Measurements from ENCODE around the gene SFTA2. TPM values are rescaled to one million over a fixed set of nuclear protein-coding genes. Genes with fewer than 3 reads are reported as not detected.

Gene SFTA2
- total RNA-seq, 1 experiment from 2014 or later, result not detected

DNA sequence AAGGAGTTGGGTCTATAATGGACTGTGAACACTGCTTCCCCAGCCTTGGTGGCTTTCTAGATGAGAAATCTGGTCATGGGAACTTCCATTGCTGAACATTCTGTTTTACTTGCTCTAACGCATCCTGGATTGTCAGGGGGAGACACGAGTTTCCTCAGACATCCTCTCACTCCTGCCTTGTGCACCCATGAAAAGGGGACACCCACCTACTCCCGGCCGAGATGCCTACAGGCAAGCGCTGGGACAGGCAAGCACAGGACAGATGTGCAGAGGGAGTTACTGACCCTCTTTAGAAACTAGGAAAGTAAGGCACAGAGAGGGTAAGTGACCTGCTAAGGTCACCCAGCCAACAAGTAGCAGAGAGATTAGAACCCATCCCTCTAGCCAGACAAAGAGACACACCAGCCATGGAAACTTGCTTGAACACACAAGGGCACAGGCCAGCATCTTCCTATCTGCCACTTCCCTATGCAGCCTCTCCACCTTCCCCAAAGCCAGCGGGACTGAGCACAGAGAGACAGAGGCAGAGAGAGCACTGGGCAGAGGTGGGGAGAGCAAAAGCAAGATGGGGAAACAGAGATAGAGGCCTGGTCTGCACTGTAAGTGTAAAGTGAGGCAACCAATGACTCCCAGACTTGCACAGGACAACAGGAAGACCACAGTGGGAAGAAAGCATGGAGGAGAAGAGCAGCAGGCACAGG, 845 bp upstream of the SFTA2 start (continued):
- TF ChIP-seq ZBTB33 (IDR thresholded peaks at IDR 0.05; ENCODE audit: extremely low read depth, insufficient replicate concordance, low read length) (no peak), RAD21 (IDR thresholded peaks at IDR 0.05; ENCODE audit: low read depth) (no peak)

- BruUV-seq (replicated peaks), result no TSS peak
- Histone ChIP-seq H3K36me3 (ENCODE audit: control insufficient read depth in 1 of 2, insufficient read depth in 2 of 2, low read length in 2 of 2) (peaks cover under 1 to 2% of the 10 kb centered on the region in 2 experiments; a peak in 2 of 4 replicates), H3K9ac (ENCODE audit: low read length) (no peak overlapping the region), H2AFZ (ENCODE audit: low read depth, low read length, poor library complexity, severe bottlenecking) (no peak overlapping the region), H3K4me2 (ENCODE audit: low read length) (no peak overlapping the region), H3K9me2 (ENCODE audit: insufficient read depth) (no peaks in the 10 kb centered on the region), H3K4me3 (replicated peaks in 1 of 2; ENCODE audit: low read depth in 1 of 2, low read length in 2 of 2) (no peak overlapping the region), H4K20me1 (ENCODE audit: insufficient read depth) (no peaks in the 10 kb centered on the region), H3K9me3 (ENCODE audit: control insufficient read depth in 1 of 2, insufficient read depth in 1 of 2, low read depth in 1 of 2, low read length in 2 of 2) (peaks cover 0 to 11% of the 10 kb centered on the region in 2 experiments; a peak in 1 of 4 replicates), H3K27ac (ENCODE audit: low read depth, low read length) (no peak overlapping the region), H3K27me3 (ENCODE audit: insufficient read depth, low read length) (no peaks in the 10 kb centered on the region), H3K79me2 (ENCODE audit: insufficient read depth, low read length) (no peaks in the 10 kb centered on the region), H3K4me1 (ENCODE audit: control insufficient read depth in 1 of 2, insufficient read depth in 2 of 2, low read length in 2 of 2) (peaks cover 7 to 20% of the 10 kb centered on the region in 2 experiments; a peak in 3 of 4 replicates)
- ATAC-seq (no peak), DNase-seq (ENCODE audit: low read depth, low spot score) (no peak)
- POLR2A ChIA-PET, result no interaction called here
- intact Hi-C loops (cut with micrococcal nuclease), result no loop called here
- TF ChIP-seq CEBPB (IDR thresholded peaks at IDR 0.05; ENCODE audit: low read depth) (no peak), POLR2AphosphoS5 (IDR thresholded peaks at IDR 0.05; ENCODE audit: low read depth, low read length) (no peak), POLR2A (IDR thresholded peaks at IDR 0.05; ENCODE audit: borderline replicate concordance, extremely low read depth, insufficient read depth, insufficient read length) (no peak), RAD21 (IDR thresholded peaks at IDR 0.05; ENCODE audit: low read depth) (no peak), EZH2phosphoT487 (IDR thresholded peaks at IDR 0.05; ENCODE audit: borderline replicate concordance) (no peak), TCF7L2 (IDR thresholded peaks at IDR 0.05; ENCODE audit: borderline replicate concordance, extremely low read depth, insufficient read depth, insufficient read length) (no peak), ZFX (IDR thresholded peaks at IDR 0.05) (no peak), SP1 (IDR thresholded peaks at IDR 0.05; ENCODE audit: low read depth) (no peak), CTCF (IDR thresholded peaks at IDR 0.05 in 2 of 3, conservative IDR thresholded peaks at IDR 0.05 in 1 of 3; ENCODE audit: borderline replicate concordance in 1 of 3, insufficient read depth in 1 of 3, low read depth in 2 of 3, low read length in 2 of 3) (no peak)
- TF ChIP-seq, protein P1, sequence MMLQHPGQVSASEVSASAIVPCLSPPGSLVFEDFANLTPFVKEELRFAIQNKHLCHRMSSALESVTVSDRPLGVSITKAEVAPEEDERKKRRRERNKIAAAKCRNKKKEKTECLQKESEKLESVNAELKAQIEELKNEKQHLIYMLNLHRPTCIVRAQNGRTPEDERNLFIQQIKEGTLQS (IDR thresholded peaks at IDR 0.05), result no peak
- TF ChIP-seq, protein P2, sequence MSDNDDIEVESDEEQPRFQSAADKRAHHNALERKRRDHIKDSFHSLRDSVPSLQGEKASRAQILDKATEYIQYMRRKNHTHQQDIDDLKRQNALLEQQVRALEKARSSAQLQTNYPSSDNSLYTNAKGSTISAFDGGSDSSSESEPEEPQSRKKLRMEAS (IDR thresholded peaks at IDR 0.05), result no peak
- RAD21 ChIA-PET (ENCODE audit: low non-redundant PET in 1 of 2, low total read pairs in 2 of 2, uncharacterized antibody in 2 of 2, unreplicated experiment in 2 of 2), result no interaction called here
- CTCF ChIA-PET, result interaction anchor here (0.7 to 1.6 kb wide), 3 partner anchors 9 to 16 kb away, joined by 3 to 6 read pairs (median 5); partner anchors contain the start of gene MUCL3
Measured at GRCh38 chr6:30931272-30931671, 698 bp downstream of the SFTA2 start.
